Lower leg skin (tissue), 3 donors: ENCODE measurements around the gene GFPT1.

ENCODE experiments used
- CTCF ChIP-seq, 3 donors: fragments of 450-650 bp; IDR thresholded peaks; one replicate each; pipeline ENCODE4 v1.5.1; 2016; ENCODE audit warnings: antibody characterized with exemption in 3 of 3, mild to moderate bottlenecking in 3 of 3, moderate library complexity in 2 of 3
- POLR2A ChIP-seq, 2 donors: fragments of 450-650 bp; IDR thresholded peaks; one replicate each; pipeline ENCODE4 v1.6.1; 2016 to 2017; ENCODE audit warnings: antibody characterized with exemption in 2 of 2, mild to moderate bottlenecking in 1 of 2, moderate library complexity in 1 of 2

GRCh38 chr2:69311024-69311416 lies 76.0 kb downstream of the GFPT1 start:
- TF ChIP-seq POLR2A (IDR thresholded peaks at IDR 0.05) (no peak), CTCF (IDR thresholded peaks at IDR 0.05) (no peak)
